ENCODE results near the gene TGFBR3L.

TGFBR3L gene

GRCh38 chr19:7918615-7919421 is 4.2 kb downstream of the TGFBR3L start:
- Histone ChIP-seq H3K4me1 (ENCODE audit: control insufficient read depth, insufficient read depth, low read length) (peaks cover 25% of the 10 kb centered on the region), H3K27ac (ENCODE audit: low read depth, low read length) (no peak overlapping the region), H3K4me3 (ENCODE audit: low read length) (no peak overlapping the region), H3K36me3 (ENCODE audit: control insufficient read depth, insufficient read depth, low read length) (peaks cover 8% of the 10 kb centered on the region), H3K9ac (ENCODE audit: low read length) (no peak overlapping the region), H3K27me3 (ENCODE audit: control insufficient read depth, insufficient read depth, low read length) (peaks cover 28% of the 10 kb centered on the region)

- peak within 1 kb of the TSS; percentile 78 for H3K4me3 ChIP-seq (ENCODE audit: low read length)
- peaks cover 30% of the 10 kb centered on the region for H3K4me1 ChIP-seq (ENCODE audit: control insufficient read depth, insufficient read depth, low read length)
- H3K27ac ChIP-seq (ENCODE audit: low read depth, low read length) = peak within 1 kb of the TSS; percentile 88
Measured at GRCh38 chr19:7919610-7920518, 5.2 kb downstream of the TGFBR3L start, which contains the start of gene SNAPC2. Gene SNAPC2 (plus strand): TSS chr19:7920338. CDS start chr19:7920367, 29 bp downstream.

GRCh38 chr19:7920519-7921301 is 6.1 kb downstream of the TGFBR3L start:
- Histone ChIP-seq H3K27me3 (ENCODE audit: control insufficient read depth, insufficient read depth, low read length) (peaks cover 23% of the 10 kb centered on the region), H3K4me1 (ENCODE audit: control insufficient read depth, insufficient read depth, low read length) (peaks cover 30% of the 10 kb centered on the region), H3K9ac (ENCODE audit: low read length) (no peak overlapping the region)

More at GRCh38 chr19:7919610-7920518, 5.2 kb downstream of the TGFBR3L start, which contains the start of gene SNAPC2:
- Histone ChIP-seq H3K9ac (ENCODE audit: low read length) (no peak within 1 kb of the TSS), H3K27me3 (ENCODE audit: control insufficient read depth, insufficient read depth, low read length) (peaks cover 28% of the 10 kb centered on the region), H3K36me3 (ENCODE audit: control insufficient read depth, insufficient read depth, low read length) (peaks cover 8% of the 10 kb centered on the region)

GRCh38 chr19:7921302-7921966 is 6.8 kb downstream of the TGFBR3L start:
- Histone ChIP-seq H3K27me3 (ENCODE audit: control insufficient read depth, insufficient read depth, low read length) (peaks cover 19% of the 10 kb centered on the region), H3K9ac (ENCODE audit: low read length) (no peak overlapping the region), H3K36me3 (ENCODE audit: control insufficient read depth, insufficient read depth, low read length) (peaks cover 8% of the 10 kb centered on the region), H3K4me1 (ENCODE audit: control insufficient read depth, insufficient read depth, low read length) (peaks cover 33% of the 10 kb centered on the region), H3K27ac (ENCODE audit: low read depth, low read length) (peak overlapping the region; percentile 78), H3K4me3 (ENCODE audit: low read length) (peak overlapping the region; percentile 78)

More at GRCh38 chr19:7920519-7921301, 6.1 kb downstream of the TGFBR3L start:
- H3K4me3 ChIP-seq (ENCODE audit: low read length) = peak overlapping the region; percentile 78
- peaks cover 8% of the 10 kb centered on the region for H3K36me3 ChIP-seq (ENCODE audit: control insufficient read depth, insufficient read depth, low read length)
- peak overlapping the region; percentile 88 for H3K27ac ChIP-seq (ENCODE audit: low read depth, low read length)

GRCh38 chr19:7921967-7922835 is 7.6 kb downstream of the TGFBR3L start:
- Histone ChIP-seq H3K4me3 (ENCODE audit: low read length) (peak overlapping the region; percentile 78), H3K27ac (ENCODE audit: low read depth, low read length) (peak overlapping the region; percentile 78), H3K27me3 (ENCODE audit: control insufficient read depth, insufficient read depth, low read length) (peaks cover 15% of the 10 kb centered on the region), H3K4me1 (ENCODE audit: control insufficient read depth, insufficient read depth, low read length) (peaks cover 41% of the 10 kb centered on the region), H3K36me3 (ENCODE audit: control insufficient read depth, insufficient read depth, low read length) (peaks cover 8% of the 10 kb centered on the region), H3K9ac (ENCODE audit: low read length) (no peak overlapping the region)

GRCh38 chr19:7922836-7923195 is 8.2 kb downstream of the TGFBR3L start:
- Histone ChIP-seq H3K4me1 (ENCODE audit: control insufficient read depth, insufficient read depth, low read length) (peaks cover 47% of the 10 kb centered on the region), H3K4me3 (ENCODE audit: low read length) (peak overlapping the region; percentile 5), H3K9ac (ENCODE audit: low read length) (no peak overlapping the region), H3K27ac (ENCODE audit: low read depth, low read length) (peak overlapping the region; percentile 78), H3K36me3 (ENCODE audit: control insufficient read depth, insufficient read depth, low read length) (peaks cover 8% of the 10 kb centered on the region), H3K27me3 (ENCODE audit: control insufficient read depth, insufficient read depth, low read length) (peaks cover 8% of the 10 kb centered on the region)

- peaks cover 8% of the 10 kb centered on the region for H3K36me3 ChIP-seq (ENCODE audit: control insufficient read depth, insufficient read depth, low read length)
- H3K9ac ChIP-seq (ENCODE audit: low read length) = no peak overlapping the region
- H3K27me3 ChIP-seq (ENCODE audit: control insufficient read depth, insufficient read depth, low read length) = peaks cover 6% of the 10 kb centered on the region
- peak overlapping the region; percentile 78 for H3K27ac ChIP-seq (ENCODE audit: low read depth, low read length)
- peak overlapping the region; percentile 51 for H3K4me3 ChIP-seq (ENCODE audit: low read length)
- peaks cover 54% of the 10 kb centered on the region for H3K4me1 ChIP-seq (ENCODE audit: control insufficient read depth, insufficient read depth, low read length)
Measured at GRCh38 chr19:7923295-7924191, 8.9 kb downstream of the TGFBR3L start.

- Histone ChIP-seq H3K4me1 (ENCODE audit: control insufficient read depth, insufficient read depth, low read length) (peaks cover 59% of the 10 kb centered on the region), H3K27me3 (ENCODE audit: control insufficient read depth, insufficient read depth, low read length) (no peaks in the 10 kb centered on the region), H3K9ac (ENCODE audit: low read length) (no peak overlapping the region), H3K4me3 (ENCODE audit: low read length) (peak overlapping the region; percentile 51), H3K36me3 (ENCODE audit: control insufficient read depth, insufficient read depth, low read length) (peaks cover 10% of the 10 kb centered on the region), H3K27ac (ENCODE audit: low read depth, low read length) (peak overlapping the region; percentile 78)
Measured at GRCh38 chr19:7924241-7924640, 9.6 kb downstream of the TGFBR3L start.

- H3K4me1 ChIP-seq (ENCODE audit: control insufficient read depth, insufficient read depth, low read length) = peaks cover 64% of the 10 kb centered on the region
Measured at GRCh38 chr19:7924651-7925170, 10.1 kb downstream of the TGFBR3L start.

More at GRCh38 chr19:7924651-7925170, 10.1 kb downstream of the TGFBR3L start:
- H3K4me3 ChIP-seq (ENCODE audit: low read length) = peak overlapping the region; percentile 41
- H3K9ac ChIP-seq (ENCODE audit: low read length) = no peak overlapping the region
- H3K36me3 ChIP-seq (ENCODE audit: control insufficient read depth, insufficient read depth, low read length) = peaks cover 10% of the 10 kb centered on the region
- no peaks in the 10 kb centered on the region for H3K27me3 ChIP-seq (ENCODE audit: control insufficient read depth, insufficient read depth, low read length)
- H3K27ac ChIP-seq (ENCODE audit: low read depth, low read length) = peak overlapping the region; percentile 78
